ENCODE results near the gene ATP4B.
A peak's percentile ranks its signal among the peaks of the same experiment; 100 is the strongest.

ATP4B gene

DNA sequence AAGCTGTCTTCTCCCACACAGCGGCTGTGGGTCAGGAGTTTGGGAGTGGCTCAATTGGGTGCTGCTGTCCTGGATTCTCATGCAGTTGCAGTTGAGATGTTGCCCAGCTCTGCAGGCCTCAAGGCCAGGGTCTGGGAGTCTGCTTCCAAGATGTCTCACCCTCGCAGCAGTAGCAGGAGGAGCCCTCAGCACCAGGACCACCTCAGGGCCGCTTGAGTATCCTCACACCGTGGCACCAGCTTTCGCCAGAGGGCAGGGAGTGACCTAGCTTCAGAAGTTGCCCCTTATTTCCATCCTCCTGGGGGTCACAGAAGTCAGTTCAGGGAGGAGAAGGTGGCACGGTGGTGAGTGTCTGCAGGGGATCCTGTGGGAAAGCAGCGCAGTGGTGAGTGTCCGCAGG is 52.5 kb downstream of the ATP4B start:
- DNase-seq = no peak

DNA sequence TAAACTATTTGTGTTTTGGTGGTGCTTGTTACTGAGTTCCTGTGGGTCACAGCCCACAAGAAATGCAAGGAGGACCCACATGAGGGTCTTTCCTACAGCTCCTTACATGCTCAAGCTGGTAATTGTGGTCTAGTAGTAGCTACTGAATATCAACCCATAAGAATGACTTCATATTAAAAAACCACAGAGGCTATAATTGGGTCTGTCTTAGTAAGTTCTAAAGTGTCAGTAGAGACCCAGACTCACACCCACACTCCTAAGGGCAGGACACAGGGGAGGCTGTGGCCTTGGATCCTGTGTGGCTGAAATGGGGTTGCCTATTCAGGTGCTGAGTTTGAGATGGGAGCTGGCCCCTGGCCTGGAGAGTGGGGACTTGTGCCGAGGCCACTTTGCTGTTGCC is 53.8 kb downstream of the ATP4B start:
- no peak for DNase-seq

DNA sequence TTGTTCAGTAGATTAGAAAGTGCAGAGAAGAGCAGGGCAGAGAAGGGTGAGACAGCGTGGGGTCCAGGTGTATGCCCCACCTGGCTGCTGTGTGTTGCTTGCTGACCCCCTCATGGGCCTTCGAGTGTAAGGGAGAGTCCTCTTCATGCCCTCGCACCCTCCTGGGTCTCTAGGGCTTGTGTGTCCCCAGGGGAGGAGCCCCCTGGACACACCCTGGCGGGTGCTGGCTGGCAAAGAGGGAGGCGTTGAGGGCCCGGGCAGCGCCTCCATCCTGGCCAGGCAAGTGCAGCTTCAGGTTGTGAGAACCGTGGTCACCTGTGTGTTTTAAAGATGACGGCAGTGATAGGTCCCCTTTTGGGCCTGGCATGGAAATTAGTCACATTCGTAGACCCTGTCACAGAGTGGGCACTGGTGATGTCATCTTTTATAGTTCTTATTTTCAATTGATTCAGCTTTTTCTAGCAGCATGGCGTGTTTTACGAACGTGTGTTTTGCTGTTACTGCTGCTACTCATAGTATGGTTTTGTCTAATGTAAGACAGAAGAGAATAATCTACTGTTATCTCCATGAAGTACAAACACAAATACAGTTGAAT is 54.8 kb downstream of the ATP4B start:
- no peak for DNase-seq

DNA sequence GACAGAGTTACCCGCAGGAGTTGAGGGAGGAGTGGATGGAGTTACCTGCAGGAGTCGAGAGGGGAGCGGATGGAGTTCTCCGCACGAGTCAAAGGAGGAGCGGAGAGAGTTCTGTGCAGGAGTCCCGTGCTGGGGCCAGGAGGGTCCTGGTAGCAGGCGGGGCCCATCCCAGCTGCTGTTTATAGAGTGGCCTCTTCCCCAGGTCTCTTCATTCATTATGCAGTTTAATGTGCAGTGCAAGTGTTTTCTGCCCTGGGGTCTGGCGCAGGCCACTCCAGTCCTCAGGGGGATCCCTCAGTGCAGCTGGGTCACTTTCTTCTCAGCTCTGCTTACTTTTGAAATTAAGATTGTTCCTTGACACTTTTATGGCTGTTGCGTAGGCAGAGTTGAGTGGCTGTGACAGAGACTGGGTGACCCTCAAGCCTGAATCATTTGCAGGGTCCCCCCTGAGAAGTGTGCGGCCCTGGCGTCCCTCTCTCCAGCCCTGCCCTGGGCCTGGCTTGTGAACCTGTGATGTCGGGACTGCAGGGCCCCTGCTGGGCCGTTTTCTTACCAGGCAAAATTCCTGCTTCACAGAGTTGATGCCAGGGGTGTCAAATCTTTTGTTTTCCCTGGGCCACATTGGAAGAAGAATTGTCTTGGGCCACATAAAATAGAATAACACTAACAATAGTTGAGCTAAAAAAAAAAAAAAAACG is 55.6 kb downstream of the ATP4B start:
- DNase-seq = no peak

DNA sequence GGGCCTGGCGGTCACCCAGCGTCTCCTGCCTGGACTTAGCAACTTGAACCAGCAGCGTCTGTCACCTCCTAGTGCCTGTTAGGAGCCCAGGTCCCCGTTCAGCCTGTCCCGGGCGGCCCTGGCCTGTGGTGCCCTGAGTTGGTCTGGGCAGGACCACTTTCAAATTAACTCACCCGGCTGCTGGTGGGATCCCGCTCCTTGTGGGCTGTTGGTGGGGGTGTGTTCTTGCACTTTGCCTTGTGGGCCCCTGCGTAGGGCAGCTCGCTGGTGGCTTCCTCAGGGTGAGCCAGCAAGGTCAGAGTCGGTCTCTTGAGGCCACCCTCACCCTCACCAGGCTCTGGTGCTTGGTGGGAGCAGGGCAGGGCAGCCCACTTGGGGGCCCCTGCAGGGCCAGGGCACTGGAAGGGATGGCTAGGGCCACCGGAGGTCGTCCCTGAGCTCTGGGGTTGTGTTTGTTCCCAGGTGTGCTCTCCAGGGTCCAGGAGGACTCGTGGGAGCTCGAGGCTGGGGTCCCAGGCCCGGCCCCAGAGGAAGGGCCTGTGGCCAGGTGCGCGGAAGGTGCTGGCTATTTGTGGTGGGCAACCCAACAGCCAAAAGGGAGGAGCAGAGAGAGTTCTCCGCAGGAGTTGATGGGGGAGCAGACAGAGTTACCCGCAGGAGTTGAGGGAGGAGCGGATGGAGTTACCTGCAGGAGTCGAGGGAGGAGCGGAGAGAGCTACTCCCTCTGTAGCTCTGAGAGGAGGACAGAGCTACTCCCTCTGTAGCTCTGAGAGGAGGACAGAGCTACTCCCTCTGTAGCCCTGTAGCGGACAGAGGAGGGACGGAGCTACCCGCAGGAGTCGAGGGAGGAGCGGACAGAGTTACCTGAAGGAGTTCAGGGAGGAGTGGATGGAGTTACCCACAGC is 56.6 kb downstream of the ATP4B start:
- DNase-seq = no peak

DNA sequence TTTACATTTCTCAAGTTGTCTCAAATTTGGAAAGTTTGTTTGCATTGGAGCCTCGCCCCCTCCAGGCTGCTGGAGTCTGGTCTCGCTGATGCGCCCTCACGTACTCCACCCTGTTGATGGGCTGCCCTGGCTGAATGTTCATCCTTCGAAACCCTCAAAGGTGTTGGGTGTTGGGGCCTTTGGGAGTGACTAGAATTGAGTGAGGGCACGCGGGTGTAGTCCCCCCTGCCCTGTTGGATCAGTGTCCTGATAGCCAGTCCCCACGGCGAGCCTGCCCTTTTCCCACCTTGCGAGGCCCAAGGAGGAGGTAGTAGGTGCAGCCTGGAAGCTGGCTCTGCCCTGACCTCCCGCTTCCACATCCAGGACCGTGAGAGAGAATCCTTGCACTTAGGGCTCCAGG is 58.6 kb downstream of the ATP4B start:
- peak; percentile 13 for DNase-seq
